ENCODE data around the gene CASK. TPM values are rescaled to one million over a fixed set of nuclear protein-coding genes. Genes with fewer than 3 reads are reported as not detected.
A peak's percentile ranks its signal among the peaks of the same experiment; 100 is the strongest.

CASK gene
- total RNA-seq, 4 donors from 2014 or later, result 46.9 to 123 (median 78.8) TPM

DNA sequence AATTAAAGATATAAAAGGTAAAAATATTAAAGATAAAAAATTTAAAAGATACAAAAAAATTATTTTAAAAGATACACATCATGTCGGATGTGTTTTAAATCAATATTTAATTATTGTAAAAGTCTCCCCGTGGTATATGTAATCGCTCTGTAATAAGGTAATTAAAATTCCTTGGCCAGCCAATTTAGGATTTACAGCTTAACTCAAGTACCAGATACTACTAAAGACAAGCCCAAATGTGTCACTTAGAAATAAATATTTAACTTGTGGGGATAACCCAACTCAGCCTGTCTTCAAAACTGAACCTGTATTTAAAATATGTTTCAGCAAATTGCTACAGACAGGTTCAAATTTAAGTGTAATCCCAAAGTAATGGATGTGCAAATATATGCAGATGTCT, 143.4 kb downstream of the CASK start:
- H3K9me3 ChIP-seq, result no peaks in the 10 kb centered on the region
- H3K27ac ChIP-seq, result no peak overlapping the region
- no peak overlapping the region for H3K4me3 ChIP-seq
- H3K27me3 ChIP-seq, result no peaks in the 10 kb centered on the region
- no peaks in the 10 kb centered on the region for H3K4me1 ChIP-seq
- DNase-seq, result no peak
- TF ChIP-seq, protein P1, sequence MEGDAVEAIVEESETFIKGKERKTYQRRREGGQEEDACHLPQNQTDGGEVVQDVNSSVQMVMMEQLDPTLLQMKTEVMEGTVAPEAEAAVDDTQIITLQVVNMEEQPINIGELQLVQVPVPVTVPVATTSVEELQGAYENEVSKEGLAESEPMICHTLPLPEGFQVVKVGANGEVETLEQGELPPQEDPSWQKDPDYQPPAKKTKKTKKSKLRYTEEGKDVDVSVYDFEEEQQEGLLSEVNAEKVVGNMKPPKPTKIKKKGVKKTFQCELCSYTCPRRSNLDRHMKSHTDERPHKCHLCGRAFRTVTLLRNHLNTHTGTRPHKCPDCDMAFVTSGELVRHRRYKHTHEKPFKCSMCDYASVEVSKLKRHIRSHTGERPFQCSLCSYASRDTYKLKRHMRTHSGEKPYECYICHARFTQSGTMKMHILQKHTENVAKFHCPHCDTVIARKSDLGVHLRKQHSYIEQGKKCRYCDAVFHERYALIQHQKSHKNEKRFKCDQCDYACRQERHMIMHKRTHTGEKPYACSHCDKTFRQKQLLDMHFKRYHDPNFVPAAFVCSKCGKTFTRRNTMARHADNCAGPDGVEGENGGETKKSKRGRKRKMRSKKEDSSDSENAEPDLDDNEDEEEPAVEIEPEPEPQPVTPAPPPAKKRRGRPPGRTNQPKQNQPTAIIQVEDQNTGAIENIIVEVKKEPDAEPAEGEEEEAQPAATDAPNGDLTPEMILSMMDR (IDR thresholded peaks at IDR 0.05), result no peak
- no peak for TF ChIP-seq POLR2A (IDR thresholded peaks at IDR 0.05)
- no peaks in the 10 kb centered on the region for H3K36me3 ChIP-seq

DNA sequence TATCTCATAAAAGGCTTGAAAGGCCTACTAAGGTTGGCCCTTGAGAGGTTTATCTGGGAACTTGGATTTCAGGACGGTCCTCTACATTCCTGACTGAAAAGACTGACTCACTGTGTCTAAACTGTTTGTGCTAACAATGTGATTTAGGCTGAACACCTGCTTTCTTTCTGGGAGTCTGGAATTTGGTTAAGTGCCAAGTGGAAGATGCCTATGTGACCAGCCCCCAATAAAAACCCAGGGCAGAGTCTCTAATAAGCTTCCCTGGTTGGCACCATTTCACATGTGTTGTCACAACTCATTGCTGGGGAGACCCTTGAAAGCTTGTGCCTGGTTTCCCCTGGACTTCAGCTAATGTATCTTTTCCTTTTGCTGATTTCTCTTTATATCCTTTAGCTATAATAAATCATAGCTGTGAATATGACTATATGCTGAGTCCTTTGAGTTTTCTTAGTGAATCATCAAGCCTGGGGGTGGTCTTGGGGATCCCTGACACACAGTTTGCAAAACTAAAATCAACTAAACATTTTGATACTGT, 144.3 kb downstream of the CASK start:
- DNase-seq, result no peak

GRCh38 chrX:41761702-41762101, 161.7 kb downstream of the CASK start:
- Histone ChIP-seq H3K36me3 (no peaks in the 10 kb centered on the region), H3K27me3 (no peaks in the 10 kb centered on the region), H3K9me3 (no peaks in the 10 kb centered on the region), H3K27ac (no peak overlapping the region), H3K4me1 (no peaks in the 10 kb centered on the region), H3K4me3 (no peak overlapping the region)
- DNase-seq, result no peak
- TF ChIP-seq, protein P1 (IDR thresholded peaks at IDR 0.05), result no peak
- TF ChIP-seq POLR2A (IDR thresholded peaks at IDR 0.05), result no peak

More for the DNA sequence above, 144.3 kb downstream of the CASK start:
- H3K4me3 ChIP-seq, result no peak overlapping the region
- no peak for TF ChIP-seq POLR2A (IDR thresholded peaks at IDR 0.05)
- TF ChIP-seq, protein P1 (IDR thresholded peaks at IDR 0.05), result no peak
- no peaks in the 10 kb centered on the region for H3K36me3 ChIP-seq
- H3K27ac ChIP-seq, result no peak overlapping the region
- no peaks in the 10 kb centered on the region for H3K27me3 ChIP-seq
- no peaks in the 10 kb centered on the region for H3K9me3 ChIP-seq
- no peaks in the 10 kb centered on the region for H3K4me1 ChIP-seq

DNA sequence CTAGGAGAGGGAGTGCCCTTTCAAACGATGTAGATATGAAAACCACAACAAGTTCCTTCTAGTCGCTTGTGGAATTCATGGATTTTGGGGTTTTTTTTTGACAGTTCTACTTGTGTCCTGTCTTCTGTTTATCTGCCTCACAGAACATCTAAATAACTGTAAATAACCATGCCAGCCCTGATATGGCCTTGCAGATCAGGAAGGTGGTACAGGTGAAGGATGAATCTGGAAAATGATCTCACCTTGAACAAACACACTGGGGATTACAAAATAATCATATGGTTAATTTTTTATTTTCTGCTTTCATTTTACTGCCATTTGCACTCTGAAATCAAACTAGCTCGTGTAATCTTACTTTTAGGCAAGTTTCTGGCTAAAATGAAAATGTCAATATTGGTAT, 162.2 kb downstream of the CASK start:
- H3K4me3 ChIP-seq, result no peak overlapping the region
- DNase-seq, result no peak
- H3K27ac ChIP-seq, result no peak overlapping the region
- no peaks in the 10 kb centered on the region for H3K27me3 ChIP-seq
- TF ChIP-seq POLR2A (IDR thresholded peaks at IDR 0.05), result no peak
- TF ChIP-seq, protein P1 (IDR thresholded peaks at IDR 0.05), result no peak
- no peaks in the 10 kb centered on the region for H3K4me1 ChIP-seq
- H3K36me3 ChIP-seq, result no peaks in the 10 kb centered on the region
- no peaks in the 10 kb centered on the region for H3K9me3 ChIP-seq

DNA sequence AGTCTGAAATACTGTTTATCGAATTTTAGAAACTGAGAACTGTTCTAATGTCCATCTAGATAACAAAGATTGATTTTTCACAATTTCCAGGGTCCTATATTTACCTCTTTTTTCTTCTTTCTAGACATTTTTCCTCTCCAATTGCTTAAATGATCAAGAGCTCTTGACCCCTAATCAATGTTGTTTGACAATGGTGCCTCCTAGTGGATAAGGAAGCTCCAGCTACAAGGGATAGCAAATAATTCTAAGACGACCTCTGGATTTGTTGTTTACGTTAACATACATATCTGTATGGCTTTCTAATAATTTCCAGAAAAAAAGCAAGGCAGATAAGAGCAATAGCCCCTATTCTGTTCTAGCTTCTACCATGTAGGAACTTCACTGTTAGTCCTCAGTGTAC, 163.5 kb downstream of the CASK start:
- Histone ChIP-seq H3K36me3 (no peaks in the 10 kb centered on the region), H3K9me3 (no peaks in the 10 kb centered on the region), H3K27me3 (no peaks in the 10 kb centered on the region), H3K27ac (no peak overlapping the region), H3K4me3 (no peak overlapping the region), H3K4me1 (no peaks in the 10 kb centered on the region)
- TF ChIP-seq, protein P1 (IDR thresholded peaks at IDR 0.05), result peak in 5 of 6 experiments; percentile 19 to 58 (median 44)
- no peak for TF ChIP-seq POLR2A (IDR thresholded peaks at IDR 0.05)
- no peak for DNase-seq

GRCh38 chrX:41758401-41758800, 165.0 kb downstream of the CASK start:
- no peak overlapping the region for H3K27ac ChIP-seq
- H3K9me3 ChIP-seq, result no peaks in the 10 kb centered on the region
- TF ChIP-seq, protein P1 (IDR thresholded peaks at IDR 0.05), result no peak
- TF ChIP-seq POLR2A (IDR thresholded peaks at IDR 0.05), result no peak
- DNase-seq, result no peak
- no peak overlapping the region for H3K4me3 ChIP-seq
- no peaks in the 10 kb centered on the region for H3K36me3 ChIP-seq
- no peaks in the 10 kb centered on the region for H3K4me1 ChIP-seq
- H3K27me3 ChIP-seq, result no peaks in the 10 kb centered on the region

Data from Peyer's patch (tissue), 4 donors.